GM18868 (cell line): ENCODE measurements around the gene PTPN14.
"Not testable (repeated sequence)": the region's sequence is repeated elsewhere in the genome, so short reads cannot be mapped to it uniquely, and the experiment has no call there.

Experiments used
- ATAC-seq: cut with Tn5 transposase; IDR thresholded peaks from one replicate; pipeline ENCODE4 v1.9.1; 2021; ENCODE audit warnings: mild to moderate bottlenecking, moderate library complexity; ENCODE audit not compliant: unreplicated experiment

The PTPN14 gene

DNA sequence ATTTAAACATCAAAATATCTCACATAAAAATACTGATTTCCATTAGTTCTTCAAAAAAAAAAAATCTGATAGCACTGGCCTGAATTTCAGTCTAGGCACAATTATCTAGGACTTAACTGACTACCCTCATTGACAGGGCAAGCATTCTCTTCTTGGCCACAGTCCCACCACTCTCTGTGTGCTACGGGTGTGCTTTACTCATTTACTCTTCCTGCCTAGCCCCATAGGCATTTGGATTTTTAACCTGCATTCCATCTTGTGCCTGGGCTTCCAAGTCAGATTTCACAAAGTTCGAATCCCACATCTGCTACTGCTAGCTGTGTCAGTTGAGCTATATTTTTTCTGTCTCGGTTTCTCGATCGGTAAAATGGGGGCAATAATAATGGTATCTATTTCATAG is 38.0 kb downstream of the PTPN14 start:
- no peak for ATAC-seq

GRCh38 chr1:214511639-214511998 is 39.8 kb downstream of the PTPN14 start:
- ATAC-seq: no peak

- ATAC-seq: no peak
These were observed 40.3 kb downstream of the PTPN14 start for GRCh38 chr1:214510914-214511638.

- no peak for ATAC-seq
These were observed 40.9 kb downstream of the PTPN14 start for GRCh38 chr1:214510477-214510876.

DNA sequence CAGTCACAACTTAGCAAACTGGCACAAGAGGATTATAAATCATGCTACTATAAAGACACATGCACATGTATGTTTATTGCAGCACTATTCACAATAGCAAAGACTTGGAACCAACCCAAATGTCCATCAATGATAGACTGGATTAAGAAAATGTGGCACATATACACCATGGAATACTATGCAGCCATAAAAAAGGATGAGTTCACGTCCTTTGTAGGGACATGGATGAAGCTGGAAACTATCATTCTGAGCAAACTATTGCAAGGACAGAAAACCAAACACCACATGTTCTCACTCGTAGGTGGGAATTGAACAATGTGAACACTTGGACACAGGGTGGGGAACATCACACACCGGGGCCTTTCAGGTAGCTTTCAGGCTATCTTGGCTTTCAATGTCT is 41.8 kb downstream of the PTPN14 start:
- ATAC-seq: not testable (repeated sequence)

DNA sequence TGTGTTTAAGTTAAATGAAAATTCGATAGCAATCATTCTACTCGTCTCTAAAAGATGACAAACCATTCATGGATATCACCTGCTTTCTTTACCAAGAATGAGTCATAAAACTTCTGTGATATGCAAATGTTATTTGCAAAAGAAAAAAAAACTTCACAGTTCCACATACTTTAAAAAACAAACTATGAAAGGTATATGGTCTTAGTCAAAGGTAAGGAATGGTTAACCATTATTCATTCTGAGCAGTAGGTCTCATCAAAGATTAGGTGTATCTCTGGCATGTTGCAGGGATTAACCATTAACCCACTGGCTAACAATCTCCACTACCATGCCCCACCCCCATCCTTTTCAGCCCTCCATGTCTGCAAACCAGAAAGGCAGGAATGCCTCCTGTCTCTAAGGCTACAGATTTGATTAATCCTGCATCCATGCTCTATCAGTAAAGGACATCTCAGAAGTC is 44.4 kb downstream of the PTPN14 start:
- ATAC-seq: peak; percentile 67

GRCh38 chr1:214505134-214505533 is 46.3 kb downstream of the PTPN14 start:
- ATAC-seq: no peak

DNA sequence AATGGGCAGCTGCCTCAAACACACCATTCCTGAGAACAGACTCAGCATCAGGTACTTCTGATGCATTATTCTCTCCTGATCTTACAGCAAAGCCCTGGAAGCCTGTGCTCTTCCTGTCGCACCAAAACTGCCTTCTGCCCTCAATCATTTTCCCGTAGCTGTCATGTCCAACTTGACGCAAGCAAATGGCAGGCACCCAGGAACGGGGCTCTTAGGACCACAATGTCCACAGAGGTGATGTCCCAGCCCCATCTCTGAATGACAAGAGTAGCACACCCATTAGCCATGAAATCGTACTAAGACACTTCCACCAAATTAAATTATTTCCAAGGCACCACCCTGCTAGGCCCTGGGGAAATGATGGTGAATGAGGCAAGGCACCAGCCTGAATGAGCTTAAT is 47.1 kb downstream of the PTPN14 start:
- ATAC-seq: no peak

DNA sequence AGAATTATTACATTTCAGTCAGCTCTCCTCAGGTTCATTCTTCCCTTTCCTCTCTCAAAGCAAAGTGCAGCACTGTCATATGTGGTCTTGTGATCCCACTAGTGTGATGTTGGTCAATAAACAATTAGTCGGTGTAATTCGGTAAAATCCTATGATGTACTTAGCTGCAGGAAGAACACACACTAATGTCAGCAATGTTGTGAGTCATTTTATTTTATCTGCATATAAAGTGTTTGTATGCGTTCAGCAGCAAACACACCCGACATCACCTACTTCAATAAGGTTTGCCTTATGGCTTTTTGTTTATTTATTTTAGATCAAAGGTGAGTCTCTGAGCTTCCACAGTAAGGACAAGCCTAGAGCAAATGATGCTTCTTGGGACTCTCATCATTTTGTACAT is 47.8 kb downstream of the PTPN14 start:
- ATAC-seq: no peak

GRCh38 chr1:214500340-214501055 is 50.9 kb downstream of the PTPN14 start:
- ATAC-seq: no peak

GRCh38 chr1:214499732-214500131 is 51.7 kb downstream of the PTPN14 start:
- no peak for ATAC-seq

GRCh38 chr1:214498021-214498420 is 53.4 kb downstream of the PTPN14 start:
- no peak for ATAC-seq

DNA sequence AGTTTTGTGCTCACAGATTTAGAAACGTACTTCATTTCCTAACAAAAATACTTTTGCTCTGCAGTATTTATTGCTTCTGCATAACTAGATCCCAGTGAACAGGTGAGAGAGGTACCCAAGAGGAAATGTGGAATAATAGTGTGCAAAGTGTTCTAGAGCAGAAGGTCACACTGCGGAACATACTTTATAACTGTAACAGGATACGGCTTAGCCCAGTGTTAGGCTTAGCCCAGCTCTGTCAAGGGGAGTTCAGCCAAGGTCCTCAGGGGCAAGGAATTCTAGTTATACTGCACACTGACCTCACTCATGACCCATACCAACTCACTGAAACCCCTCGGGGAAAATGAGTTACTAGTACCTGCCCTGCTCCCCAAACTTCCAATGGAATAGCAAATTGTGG is 55.3 kb downstream of the PTPN14 start:
- ATAC-seq: no peak

DNA sequence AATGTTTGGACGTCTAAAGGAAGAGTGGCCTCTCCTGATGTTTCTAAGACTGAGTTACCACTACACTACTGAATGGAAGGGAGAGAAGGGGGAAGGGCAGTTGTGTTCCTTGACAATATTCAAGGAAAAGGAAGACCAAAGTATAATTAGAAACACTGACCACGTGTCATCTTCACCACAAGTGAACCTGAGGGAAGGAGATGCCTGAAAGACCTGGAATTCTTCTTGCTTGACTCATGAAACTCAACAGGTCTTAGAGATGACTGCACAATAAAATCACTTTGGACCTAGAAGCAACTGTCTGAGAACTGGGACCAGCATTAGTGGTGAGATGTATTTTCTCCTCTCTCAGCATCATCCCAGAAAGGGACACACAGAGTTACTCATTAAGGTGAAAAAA is 56.7 kb downstream of the PTPN14 start:
- ATAC-seq: no peak

- not testable (repeated sequence) for ATAC-seq
These were observed 57.2 kb downstream of the PTPN14 start for GRCh38 chr1:214494179-214494578.

GRCh38 chr1:214493126-214493796 is 58.1 kb downstream of the PTPN14 start:
- no peak for ATAC-seq

GRCh38 chr1:214492401-214493075 is 58.9 kb downstream of the PTPN14 start:
- no peak for ATAC-seq

- no peak for ATAC-seq
These were observed 59.8 kb downstream of the PTPN14 start for GRCh38 chr1:214491468-214492146.

GRCh38 chr1:214485151-214485550 is 66.3 kb downstream of the PTPN14 start:
- ATAC-seq: no peak

DNA sequence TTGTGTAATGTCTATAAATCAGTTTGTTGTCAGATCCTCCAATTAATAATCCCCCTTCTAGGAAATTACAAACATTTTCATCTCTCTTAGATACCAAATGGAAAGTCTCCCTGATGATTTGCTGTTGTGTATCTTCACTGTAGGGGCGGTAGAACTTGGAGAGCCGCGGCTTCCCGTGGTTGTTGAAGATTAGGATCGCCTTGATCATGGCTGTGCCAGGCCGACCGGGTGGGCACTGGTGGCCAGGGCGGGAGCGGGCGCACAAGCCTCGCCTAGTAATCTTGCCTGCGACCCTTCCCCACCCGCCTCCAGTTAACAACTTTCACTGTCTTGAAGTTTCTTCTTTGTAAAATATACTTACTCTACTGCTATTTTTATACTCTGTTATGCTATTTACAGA is 68.2 kb downstream of the PTPN14 start:
- ATAC-seq: not testable (repeated sequence)
